K562 (cell line): ENCODE data around the gene ZNF750. TPM values are rescaled to one million over a fixed set of nuclear protein-coding genes. Genes with fewer than 3 reads are reported as not detected.

ENCODE experiments used
- ATAC-seq: fragments of 200-7000 bp; cut with Tn5 transposase; 3 replicates; pipeline ENCODE4 v1.9.1; 2020; ENCODE audit warnings: moderate library complexity
- BruUV-seq: library from RNA; stranded (reverse); fragments of 400-500 nt; replicated peaks from 2 replicates; lab custom pipeline; 2021; lab: Mats Ljungman, UMichigan
- CTCF ChIA-PET: fragments of 300-600 bp; formaldehyde crosslinking; extraction: SDS; loops from one replicate; lab custom pipeline; 2021; ENCODE audit warnings: low intra/inter-chr PET ratio; lab: Yijun Ruan, JAX
- POLR2A ChIA-PET: fragments of 300-600, 350-650 bp; sonication (Branson Sonifier 250); formaldehyde crosslinking; extraction: SDS; loops from one replicate; lab custom pipeline; 2021; ENCODE audit warnings: antibody characterized with exemption, inconsistent platforms; lab: Yijun Ruan, JAX
- DNase-seq, 4 experiments: peaks; one replicate each; pipeline versions ENCODE4 v3.0.0 to v3.0.0-alpha.2; 2011 to 2018; ENCODE audit warnings: low spot score in 3 of 4, mixed read lengths in 3 of 4; ENCODE audit errors: extremely low read depth in 1 of 4
- FAIRE-seq: peaks from 2 replicates; lab custom pipeline; 2011; peaks lifted over from hg19 to GRCh38; lab: Jason Lieb, UNC
- H2AFZ ChIP-seq: 2 replicates; pipeline ENCODE4 v1.6.0; 2011; ENCODE audit warnings: low read depth, low read length, control low read depth, inconsistent platforms
- H3K27ac ChIP-seq: fragments of 200-600 bp; 3 replicates; pipeline ENCODE4 v1.8.0; 2011; ENCODE audit warnings: low read depth, mild to moderate bottlenecking, control low read depth, inconsistent platforms, low read length, moderate library complexity, mixed read lengths; ENCODE audit errors: extremely low read depth
- H3K27me3 ChIP-seq, 2 experiments: fragments of 300-600 bp in 1 of 2; 2 replicates in 1 of 2; 3 replicates in 1 of 2; pipeline versions ENCODE4 v1.6.0 to v1.8.0; 2011; ENCODE audit warnings: inconsistent platforms in 2 of 2, low read length in 2 of 2, mild to moderate bottlenecking in 1 of 2, mixed read lengths in 1 of 2, moderate library complexity in 1 of 2; ENCODE audit not compliant: control insufficient read depth in 2 of 2, insufficient read depth in 2 of 2
- H3K36me3 ChIP-seq: fragments of 300-600 bp; 3 replicates; pipeline ENCODE4 v1.8.0; 2011; ENCODE audit warnings: mild to moderate bottlenecking, low read length, inconsistent platforms; ENCODE audit not compliant: control insufficient read depth, insufficient read depth
- H3K4me1 ChIP-seq, 2 experiments: fragments of 200-600 bp in 1 of 2; replicated peaks in 1 of 2; 2 replicates in 1 of 2; 3 replicates in 1 of 2; pipeline versions ENCODE4 v1.5.1 to v1.8.0; 2011; ENCODE audit warnings: inconsistent platforms in 2 of 2, low read length in 2 of 2, mild to moderate bottlenecking in 1 of 2, mixed read lengths in 1 of 2, moderate library complexity in 1 of 2; ENCODE audit not compliant: control insufficient read depth in 2 of 2, insufficient read depth in 2 of 2
- H3K4me2 ChIP-seq: 2 replicates; pipeline ENCODE4 v1.6.1; 2011; ENCODE audit warnings: low read length, control low read depth, inconsistent platforms, mixed read lengths; ENCODE audit not compliant: insufficient read depth
- H3K4me3 ChIP-seq: fragments of 200-600 bp; sonication (generic), shearing (Covaris generic); 2 replicates; pipeline ENCODE4 v1.5.1; 2016; ENCODE audit warnings: control low read depth, inconsistent platforms
- H3K79me2 ChIP-seq: fragments of 200-600 bp; 3 replicates; pipeline ENCODE4 v1.8.0; 2011; ENCODE audit warnings: low read length, inconsistent platforms; ENCODE audit not compliant: control insufficient read depth, insufficient read depth
- H3K9ac ChIP-seq, 2 experiments: 2 replicates each; pipeline versions ENCODE4 v1.6.0 to v1.6.1; 2011; ENCODE audit warnings: low read depth in 2 of 2, low read length in 2 of 2, control low read depth in 1 of 2, inconsistent platforms in 1 of 2, mild to moderate bottlenecking in 1 of 2, mixed read lengths in 1 of 2; ENCODE audit not compliant: insufficient read depth in 1 of 2
- H3K9me1 ChIP-seq: one replicate; pipeline ENCODE4 v1.6.0; 2011; ENCODE audit warnings: inconsistent platforms, mild to moderate bottlenecking, low read length, moderate library complexity; ENCODE audit not compliant: control insufficient read depth, insufficient read depth
- H3K9me3 ChIP-seq: replicated peaks from 2 replicates; pipeline ENCODE4 v1.5.1; 2011; ENCODE audit warnings: low read depth, low read length, inconsistent platforms; ENCODE audit not compliant: control insufficient read depth, insufficient read depth
- H4K20me1 ChIP-seq: replicated peaks from 2 replicates; pipeline ENCODE4 v1.6.1; 2011; ENCODE audit warnings: low read length, inconsistent platforms, mixed read lengths; ENCODE audit not compliant: control insufficient read depth, insufficient read depth
- CBX2 ChIP-seq: fragments of 200-600 bp; sonication (generic); IDR thresholded peaks from one replicate; pipeline ENCODE4 v1.6.1; 2012; ENCODE audit warnings: mild to moderate bottlenecking, low read length, inconsistent platforms; ENCODE audit not compliant: insufficient read depth, poor library complexity, severe bottlenecking
- CXXC5 ChIP-seq: fragments of 250-450 bp; sonication (Bioruptor Pico); IDR thresholded peaks from 2 replicates; pipeline ENCODE4 v1.8.0; 2022; ENCODE audit warnings: inconsistent platforms, mild to moderate bottlenecking, moderate library complexity
- DMBX1 ChIP-seq: fragments of 250-450 bp; sonication (Bioruptor Pico); IDR thresholded peaks from 2 replicates; pipeline ENCODE4 v1.8.0; 2022; ENCODE audit warnings: inconsistent platforms, mild to moderate bottlenecking, moderate library complexity, borderline replicate concordance
- EGR1 ChIP-seq: fragments of 450-650 bp; conservative IDR thresholded peaks from 2 replicates; pipeline ENCODE4 v1.6.1; 2017; ENCODE audit warnings: mild to moderate bottlenecking
- EWSR1 ChIP-seq: fragments of 450-650 bp; IDR thresholded peaks from 2 replicates; pipeline ENCODE4 v1.6.1; 2018; ENCODE audit warnings: borderline replicate concordance, mild to moderate bottlenecking, low read depth, moderate library complexity; ENCODE audit not compliant: partially characterized antibody
- FOXJ3 ChIP-seq: sonication (generic); formaldehyde crosslinking; IDR thresholded peaks from 2 replicates; pipeline ENCODE4 v1.4.0; 2020; ENCODE audit warnings: mild to moderate bottlenecking, missing genetic modification reagents
- HNRNPLL ChIP-seq: fragments of 200-400 bp; formaldehyde crosslinking; IDR thresholded peaks from 2 replicates; pipeline ENCODE4 v1.6.1; 2017; ENCODE audit warnings: low read length, low read depth, mild to moderate bottlenecking; ENCODE audit not compliant: poor library complexity, severe bottlenecking
- MYBL2 ChIP-seq, 2 experiments: fragments of 450-650 bp in 1 of 2; sonication (generic) in 1 of 2; formaldehyde crosslinking in 1 of 2; IDR thresholded peaks; 2 replicates each; pipeline versions ENCODE4 v1.6.1 to v1.8.1; 2017 to 2022; ENCODE audit warnings: borderline replicate concordance in 1 of 2, inconsistent platforms in 1 of 2, low read depth in 1 of 2, mild to moderate bottlenecking in 1 of 2, missing genetic modification reagents in 1 of 2, moderate library complexity in 1 of 2
- STAT5B ChIP-seq: fragments of 250-450 bp; sonication (Bioruptor Pico); IDR thresholded peaks from 2 replicates; pipeline ENCODE4 v1.8.0; 2021; ENCODE audit warnings: mild to moderate bottlenecking, inconsistent platforms
- ZFX ChIP-seq: sonication (generic); formaldehyde crosslinking; IDR thresholded peaks from 2 replicates; pipeline ENCODE4 v1.8.0; 2022; ENCODE audit warnings: mild to moderate bottlenecking, missing genetic modification reagents, moderate library complexity
- ZNF3 ChIP-seq: fragments of 250-450 bp; sonication (Bioruptor Pico); IDR thresholded peaks from 2 replicates; pipeline ENCODE4 v1.5.0; 2021; ENCODE audit warnings: mild to moderate bottlenecking, moderate library complexity
- ZNF347 ChIP-seq: fragments of 450-650 bp; formaldehyde crosslinking; IDR thresholded peaks from 2 replicates; pipeline ENCODE4 v1.4.0; 2020; ENCODE audit warnings: low read depth, mild to moderate bottlenecking, moderate library complexity
- ZNF436 ChIP-seq: fragments of 250-450, 450-650 bp; sonication (Bioruptor Pico); formaldehyde crosslinking; IDR thresholded peaks from 2 replicates; pipeline ENCODE4 v1.7.0; 2020; ENCODE audit warnings: mild to moderate bottlenecking
- ZNF561 ChIP-seq: fragments of 450-650 bp; formaldehyde crosslinking; conservative IDR thresholded peaks from 2 replicates; pipeline ENCODE4 v1.4.0; 2020; ENCODE audit warnings: mild to moderate bottlenecking, moderate library complexity
- ZNF668 ChIP-seq: fragments of 250-450 bp; sonication (Bioruptor Pico); IDR thresholded peaks from 2 replicates; pipeline ENCODE4 v1.8.0; 2022; ENCODE audit warnings: mild to moderate bottlenecking, inconsistent platforms
- ZNF699 ChIP-seq: fragments of 250-450 bp; sonication (Bioruptor Pico); IDR thresholded peaks from 2 replicates; pipeline ENCODE4 v1.8.0; 2021; ENCODE audit warnings: mild to moderate bottlenecking, moderate library complexity; ENCODE audit not compliant: insufficient replicate concordance
- whole genome bisulfite sequencing: fragments of 100-300 bp; shearing (Covaris generic); methylation state at CpG from one replicate; pipeline ENCODE4 v1.1.6; 2016; ENCODE audit warnings: low coverage, mixed read lengths; ENCODE audit not compliant: insufficient coverage; ENCODE audit errors: missing lambda C conversion rate; 5-methylcytosine and 5-hydroxymethylcytosine counted together
- in situ Hi-C: fragments of 300-500 bp; cut with MboI; formaldehyde crosslinking; loops from 4 replicates; pipeline ENCODE4 v1.15.0; 2018; ENCODE audit warnings: inconsistent platforms, mixed read lengths
- intact Hi-C: fragments of 100-400 bp; cut with micrococcal nuclease; formaldehyde crosslinking; loops from 2 replicates; pipeline ENCODE4 v1.14.2; 2022
- polyA plus RNA-seq, 8 experiments: library from polyadenylated mRNA; depleted of rRNA in 4 of 8; stranded (reverse) in 5 of 8; unstranded in 3 of 8; fragments of >200 nt; fragmentation: Nextera tagmentation in 2 of 8; fragmentation: Illumina TruSeq in 1 of 8; extraction: Ambion mirVana in 2 of 8; extraction: Trizol in 1 of 8; gene quantifications; 2 replicates each; pipeline versions ENCODE4 v1.2.1 to v1.2.3, GENCODE V29; 2011 to 2014; ENCODE audit warnings: inconsistent platforms in 1 of 8, missing spikeins in 1 of 8
- total RNA-seq, 7 experiments: library from RNA; depleted of rRNA in 6 of 7; stranded (reverse); fragments of >200 nt in 6 of 7; fragmentation: Illumina TruSeq in 2 of 7; extraction: Trizol in 2 of 7; gene quantifications; 2 replicates each; pipeline versions ENCODE4 v1.2.1 to v1.2.3, GENCODE V29; 2011 to 2021; ENCODE audit warnings: low replicate concordance in 1 of 7

ZNF750 gene
- total and polyA plus RNA-seq, 9 of the 15 experiments (the other 6 are each of a cell fraction or from before 2014, with no cell fraction given), result not detected

DNA sequence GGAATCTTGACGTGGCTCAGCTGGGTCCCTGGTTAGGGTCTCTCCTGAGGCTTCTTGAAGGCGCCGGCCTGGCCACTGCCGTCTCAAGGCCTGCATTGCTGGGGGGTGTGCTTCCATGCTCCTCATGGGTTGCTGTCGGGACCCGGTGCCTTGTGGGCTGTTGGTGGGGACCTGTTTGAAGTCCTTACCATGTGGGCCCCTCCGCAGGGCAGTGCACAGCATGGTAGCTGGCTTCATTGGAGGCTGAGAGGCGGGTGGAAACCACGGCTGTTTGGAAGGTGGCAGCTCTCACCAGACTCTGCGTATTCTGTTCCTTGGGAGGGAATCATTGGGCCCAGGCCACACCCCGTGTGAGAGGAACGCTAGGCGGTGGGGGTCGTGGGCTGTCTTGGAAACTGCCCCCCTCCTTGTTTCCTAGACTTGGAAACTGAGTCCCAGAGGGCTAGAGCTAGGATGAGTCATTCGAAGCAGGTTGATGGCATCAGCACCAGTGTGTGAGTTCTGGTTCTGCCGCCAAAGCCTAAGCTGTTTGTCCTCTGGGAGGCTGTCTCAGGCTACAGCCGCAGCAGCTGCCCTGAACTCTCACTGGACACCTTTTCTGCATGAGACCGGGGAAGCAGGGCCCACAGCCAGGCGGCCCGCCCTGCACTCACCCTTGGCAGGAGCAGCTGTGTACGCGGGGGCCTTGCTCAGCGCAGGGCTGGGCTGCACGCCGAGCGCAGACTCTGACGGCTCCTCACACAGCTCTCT, 35.2 kb downstream of the ZNF750 start:
- no peak overlapping the region for H2AFZ ChIP-seq
- no peak overlapping the region for H3K27ac ChIP-seq
- no peak overlapping the region for H3K4me3 ChIP-seq
- WGBS, result 86% methylated on average over 20 of the region's 27 CpGs
- CTCF ChIA-PET, result no interaction called here
- H3K4me2 ChIP-seq, result no peak overlapping the region
- DNase-seq (no peak), FAIRE-seq (no peak), ATAC-seq (no peak)
- H3K27me3 ChIP-seq, result no peaks in the 10 kb centered on the region
- in situ Hi-C loops (no loop called here), intact Hi-C loops (no loop called here)
- H3K79me2 ChIP-seq, result peaks cover 6% of the 10 kb centered on the region; the same call in 1 of the 3 replicates
- peaks cover 0 to 24% of the 10 kb centered on the region in 2 experiments; a peak in 1 of 5 replicates for H3K4me1 ChIP-seq
- peaks cover 48% of the 10 kb centered on the region; the same call in 2 of the 3 replicates for H3K36me3 ChIP-seq
- peak overlapping the region in 1 of 2 experiments; percentile 76; a peak in 2 of 4 replicates for H3K9ac ChIP-seq
- no peaks in the 10 kb centered on the region for H3K9me3 ChIP-seq
- H4K20me1 ChIP-seq, result no peaks in the 10 kb centered on the region
- TF ChIP-seq ZNF561 (CRISPR knock-in tag) (no peak), CBX2 (no peak), DMBX1 (CRISPR knock-in tag) (no peak), STAT5B (CRISPR knock-in tag) (no peak), ZNF699 (CRISPR knock-in tag) (no peak), ZNF668 (CRISPR knock-in tag) (no peak), ZNF436 (no peak), ZNF3 (CRISPR knock-in tag) (no peak), EWSR1 (no peak), FOXJ3 (no peak), EGR1 (no peak), ZFX (CRISPR knock-in tag) (no peak), MYBL2 (IDR thresholded peaks at IDR 0.05; ENCODE audit: low read depth) (no peak), MYBL2 (CRISPR knock-in tag; IDR thresholded peaks at IDR 0.05; ENCODE audit: borderline replicate concordance) (no peak), HNRNPLL (no peak), ZNF347 (CRISPR knock-in tag) (no peak), CXXC5 (CRISPR knock-in tag) (no peak)
- no TSS peak for BruUV-seq
- H3K9me1 ChIP-seq, result no peaks in the 10 kb centered on the region
- POLR2A ChIA-PET, result no interaction called here
